Measurements from ENCODE around the gene C9orf85. TPM values are rescaled to one million over a fixed set of nuclear protein-coding genes. Genes with fewer than 3 reads are reported as not detected.

Gene C9orf85
- total RNA-seq, 2 experiments from 2014 or later = 5.6 to 14.2 TPM

DNA sequence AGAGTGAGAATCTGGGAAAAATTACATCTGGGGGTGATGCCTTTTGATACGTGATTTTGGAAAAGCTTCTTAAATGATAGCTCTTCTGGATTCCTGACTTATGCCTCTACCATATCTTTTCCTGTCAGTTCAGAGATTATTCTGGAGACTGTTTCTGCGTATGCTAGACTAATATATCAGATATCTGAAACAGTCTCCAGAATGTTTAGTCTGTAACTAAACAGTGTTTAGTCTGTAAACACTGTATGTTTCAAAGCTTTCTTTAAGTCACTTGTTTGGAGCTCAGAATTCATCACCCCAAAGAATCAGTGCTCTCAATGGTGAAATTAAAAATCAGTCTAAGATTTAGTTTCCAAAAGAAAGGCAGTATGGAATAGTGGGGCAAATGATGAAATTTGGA lies 19.7 kb downstream of the C9orf85 start:
- no TSS peak for BruUV-seq (replicated peaks)
- Histone ChIP-seq H3K9me3 (ENCODE audit: low read length) (no peaks in the 10 kb centered on the region), H3K27ac (ENCODE audit: low read depth, low read length, poor library complexity, severe bottlenecking) (no peak overlapping the region), H3K4me2 (ENCODE audit: low read length) (no peak overlapping the region), H4K20me1 (ENCODE audit: insufficient read depth, low read length) (0 out of 2 replicates have a peak, but pooled peaks cover 5% of the 10 kb centered on the region), H2AFZ (ENCODE audit: low read length) (no peak overlapping the region), H3K9me2 (ENCODE audit: insufficient read depth, low read length) (no peaks in the 10 kb centered on the region), H3K79me2 (ENCODE audit: insufficient read depth, low read depth, low read length) (peaks cover 8% of the 10 kb centered on the region; the same call in 1 of the 2 replicates), H3K36me3 (ENCODE audit: insufficient read depth, low read length) (no peaks in the 10 kb centered on the region), H3K4me1 (ENCODE audit: insufficient read depth, low read length, poor library complexity, severe bottlenecking) (no peaks in the 10 kb centered on the region), H3K4me3 (ENCODE audit: low read depth, low read length, poor library complexity, severe bottlenecking) (no peak overlapping the region)
- intact Hi-C loops (cut with micrococcal nuclease; ENCODE audit: unreplicated experiment) = no loop called here
- DNase-seq (ENCODE audit: low spot score) = no peak
- CTCF ChIA-PET (ENCODE audit: unreplicated experiment) = no interaction called here
- TF ChIP-seq, protein P1, sequence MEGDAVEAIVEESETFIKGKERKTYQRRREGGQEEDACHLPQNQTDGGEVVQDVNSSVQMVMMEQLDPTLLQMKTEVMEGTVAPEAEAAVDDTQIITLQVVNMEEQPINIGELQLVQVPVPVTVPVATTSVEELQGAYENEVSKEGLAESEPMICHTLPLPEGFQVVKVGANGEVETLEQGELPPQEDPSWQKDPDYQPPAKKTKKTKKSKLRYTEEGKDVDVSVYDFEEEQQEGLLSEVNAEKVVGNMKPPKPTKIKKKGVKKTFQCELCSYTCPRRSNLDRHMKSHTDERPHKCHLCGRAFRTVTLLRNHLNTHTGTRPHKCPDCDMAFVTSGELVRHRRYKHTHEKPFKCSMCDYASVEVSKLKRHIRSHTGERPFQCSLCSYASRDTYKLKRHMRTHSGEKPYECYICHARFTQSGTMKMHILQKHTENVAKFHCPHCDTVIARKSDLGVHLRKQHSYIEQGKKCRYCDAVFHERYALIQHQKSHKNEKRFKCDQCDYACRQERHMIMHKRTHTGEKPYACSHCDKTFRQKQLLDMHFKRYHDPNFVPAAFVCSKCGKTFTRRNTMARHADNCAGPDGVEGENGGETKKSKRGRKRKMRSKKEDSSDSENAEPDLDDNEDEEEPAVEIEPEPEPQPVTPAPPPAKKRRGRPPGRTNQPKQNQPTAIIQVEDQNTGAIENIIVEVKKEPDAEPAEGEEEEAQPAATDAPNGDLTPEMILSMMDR (conservative IDR thresholded peaks at IDR 0.05; ENCODE audit: low read length) = no peak
- no peak for TF ChIP-seq EZH2phosphoT487 (IDR thresholded peaks at IDR 0.05; ENCODE audit: borderline replicate concordance, low read depth, low read length)
- POLR2A ChIA-PET = interaction anchor here (0.9 to 1.6 kb wide), 4 partner anchors 14 to 77 kb away, joined by 3 to 7 read pairs (median 3); partner anchors contain the start of genes ABHD17B and C9orf85

GRCh38 chr9:71936066-71936465 lies 24.6 kb downstream of the C9orf85 start:
- Histone ChIP-seq H3K27ac (ENCODE audit: low read depth, low read length, poor library complexity, severe bottlenecking) (no peak overlapping the region), H4K20me1 (ENCODE audit: insufficient read depth, low read length) (0 out of 2 replicates have a peak, but pooled peaks cover 5% of the 10 kb centered on the region), H3K4me3 (ENCODE audit: low read depth, low read length, poor library complexity, severe bottlenecking) (no peak overlapping the region), H3K4me1 (ENCODE audit: insufficient read depth, low read length, poor library complexity, severe bottlenecking) (no peaks in the 10 kb centered on the region), H3K9me2 (ENCODE audit: insufficient read depth, low read length) (no peaks in the 10 kb centered on the region), H3K36me3 (ENCODE audit: insufficient read depth, low read length) (no peaks in the 10 kb centered on the region), H3K4me2 (ENCODE audit: low read length) (no peak overlapping the region), H3K79me2 (ENCODE audit: insufficient read depth, low read depth, low read length) (peaks cover 24% of the 10 kb centered on the region; the same call in 1 of the 2 replicates), H2AFZ (ENCODE audit: low read length) (no peak overlapping the region), H3K9me3 (ENCODE audit: low read length) (no peaks in the 10 kb centered on the region)
- intact Hi-C loops (cut with micrococcal nuclease; ENCODE audit: unreplicated experiment) = no loop called here
- no TSS peak for BruUV-seq (replicated peaks)
- TF ChIP-seq EZH2phosphoT487 (IDR thresholded peaks at IDR 0.05; ENCODE audit: borderline replicate concordance, low read depth, low read length) = no peak
- TF ChIP-seq, protein P1 (conservative IDR thresholded peaks at IDR 0.05; ENCODE audit: low read length) = no peak
- DNase-seq (ENCODE audit: low spot score) = no peak
- POLR2A ChIA-PET = interaction anchor here (0.5 to 2.3 kb wide), 7 partner anchors 8 to 269 kb away, joined by 3 to 9 read pairs (median 4); no protein-coding TSS in a partner anchor
- CTCF ChIA-PET (ENCODE audit: unreplicated experiment) = no interaction called here

- CTCF ChIA-PET (ENCODE audit: unreplicated experiment) = no interaction called here
- Histone ChIP-seq H3K4me2 (ENCODE audit: low read length) (no peak overlapping the region), H3K4me3 (ENCODE audit: low read depth, low read length, poor library complexity, severe bottlenecking) (no peak overlapping the region), H3K79me2 (ENCODE audit: insufficient read depth, low read depth, low read length) (peaks cover 24% of the 10 kb centered on the region; the same call in 1 of the 2 replicates), H3K4me1 (ENCODE audit: insufficient read depth, low read length, poor library complexity, severe bottlenecking) (no peaks in the 10 kb centered on the region), H2AFZ (ENCODE audit: low read length) (no peak overlapping the region), H3K9me2 (ENCODE audit: insufficient read depth, low read length) (no peaks in the 10 kb centered on the region), H3K9me3 (ENCODE audit: low read length) (no peaks in the 10 kb centered on the region), H3K36me3 (ENCODE audit: insufficient read depth, low read length) (no peaks in the 10 kb centered on the region), H4K20me1 (ENCODE audit: insufficient read depth, low read length) (0 out of 2 replicates have a peak, but pooled peaks cover 3% of the 10 kb centered on the region), H3K27ac (ENCODE audit: low read depth, low read length, poor library complexity, severe bottlenecking) (no peak overlapping the region)
- no peak for DNase-seq (ENCODE audit: low spot score)
- no TSS peak for BruUV-seq (replicated peaks)
- POLR2A ChIA-PET = interaction anchor here (0.7 to 2.3 kb wide), 10 partner anchors 9 to 38 kb away, joined by 3 to 9 read pairs (median 3); no protein-coding TSS in a partner anchor
- intact Hi-C loops (cut with micrococcal nuclease; ENCODE audit: unreplicated experiment) = no loop called here
- no peak for TF ChIP-seq EZH2phosphoT487 (IDR thresholded peaks at IDR 0.05; ENCODE audit: borderline replicate concordance, low read depth, low read length)
These were observed 25.7 kb downstream of the C9orf85 start for GRCh38 chr9:71937070-71937625.

Measured in OCI-LY7 (cell line).